IMR-90 (cell line): ENCODE results near the gene MTREX. TPM values are rescaled to one million over a fixed set of nuclear protein-coding genes. Genes with fewer than 3 reads are reported as not detected.
A peak's percentile ranks its signal among the peaks of the same experiment; 100 is the strongest.

Source experiments
- ATAC-seq: fragments of 200-7000 bp; cut with Tn5 transposase; 2 replicates; pipeline ENCODE4 v1.9.1; 2020; ENCODE audit warnings: low read depth, mild to moderate bottlenecking, moderate library complexity
- BruUV-seq: library from RNA; stranded (reverse); fragments of 400-500 nt; replicated peaks from 2 replicates; lab custom pipeline; 2021; lab: Mats Ljungman, UMichigan
- CTCF ChIA-PET: fragments of 300-600 bp; formaldehyde crosslinking; extraction: SDS; loops from one replicate; lab custom pipeline; 2021; ENCODE audit warnings: antibody characterized with exemption; lab: Yijun Ruan, JAX
- POLR2A ChIA-PET: fragments of 300-600 bp; sonication (Branson Sonifier 250); formaldehyde crosslinking; loops from one replicate; lab custom pipeline; 2022; ENCODE audit warnings: antibody characterized with exemption; ENCODE audit not compliant: unreplicated experiment; lab: Charles Lee
- DNase-seq: peaks from one replicate; pipeline ENCODE4 v3.0.0; 2013
- H2AFZ ChIP-seq: replicated peaks from 2 replicates; pipeline ENCODE3; 2013; ENCODE audit warnings: low read length, mild to moderate bottlenecking; ENCODE audit not compliant: poor library complexity
- H2AK5ac ChIP-seq: 2 replicates; pipeline ENCODE4 v1.6.1; 2013; ENCODE audit warnings: low read depth, low read length, inconsistent platforms
- H2AK9ac ChIP-seq: replicated peaks from 2 replicates; pipeline ENCODE3; 2013; ENCODE audit warnings: mild to moderate bottlenecking, low read depth, low read length, moderate library complexity; ENCODE audit not compliant: poor library complexity
- H2BK120ac ChIP-seq: 2 replicates; pipeline ENCODE4 v1.6.1; 2013; ENCODE audit warnings: low read depth, low read length, inconsistent platforms
- H2BK15ac ChIP-seq: 3 replicates; pipeline ENCODE4 v1.6.1; 2013; ENCODE audit warnings: low read depth, low read length, inconsistent platforms
- H2BK20ac ChIP-seq: 2 replicates; pipeline ENCODE4 v1.6.1; 2013; ENCODE audit warnings: low read depth, mild to moderate bottlenecking, inconsistent platforms, low read length, moderate library complexity
- H2BK5ac ChIP-seq: 2 replicates; pipeline ENCODE4 v1.6.1; 2013; ENCODE audit warnings: mild to moderate bottlenecking, low read depth, low read length, inconsistent platforms; ENCODE audit not compliant: poor library complexity, severe bottlenecking
- H3K14ac ChIP-seq: replicated peaks from 2 replicates; pipeline ENCODE4 v1.6.1; 2013; ENCODE audit warnings: low read depth, low read length, inconsistent platforms
- H3K18ac ChIP-seq: 2 replicates; pipeline ENCODE4 v1.6.1; 2013; ENCODE audit warnings: low read depth, low read length, control low read depth
- H3K23ac ChIP-seq: 2 replicates; pipeline ENCODE4 v1.6.1; 2013; ENCODE audit warnings: low read depth, low read length, inconsistent platforms
- H3K27ac ChIP-seq: 2 replicates; pipeline ENCODE4 v1.5.1; 2013; ENCODE audit warnings: mild to moderate bottlenecking, control low read depth, low read length; ENCODE audit not compliant: insufficient read depth
- H3K27me3 ChIP-seq: 2 replicates; pipeline ENCODE4 v1.6.1; 2013; ENCODE audit warnings: low read length; ENCODE audit not compliant: control insufficient read depth, insufficient read depth
- H3K36me3 ChIP-seq: 2 replicates; pipeline ENCODE4 v1.6.1; 2013; ENCODE audit warnings: low read length, mixed read lengths; ENCODE audit not compliant: control insufficient read depth, insufficient read depth
- H3K4ac ChIP-seq: 2 replicates; pipeline ENCODE4 v1.6.1; 2013; ENCODE audit warnings: low read depth, low read length, inconsistent platforms
- H3K4me1 ChIP-seq: 2 replicates; pipeline ENCODE4 v1.6.1; 2013; ENCODE audit warnings: low read length, mixed read lengths; ENCODE audit not compliant: control insufficient read depth, insufficient read depth
- H3K4me2 ChIP-seq: 2 replicates; pipeline ENCODE4 v1.6.1; 2013; ENCODE audit warnings: low read depth, mild to moderate bottlenecking, control low read depth, low read length, moderate library complexity
- H3K4me3 ChIP-seq: 2 replicates; pipeline ENCODE4 v1.5.1; 2013; ENCODE audit warnings: low read depth, mild to moderate bottlenecking, control low read depth, low read length, moderate library complexity; ENCODE audit not compliant: insufficient read depth
- H3K56ac ChIP-seq: 2 replicates; pipeline ENCODE4 v1.6.1; 2013; ENCODE audit warnings: low read length, inconsistent platforms; ENCODE audit not compliant: insufficient read depth; ENCODE audit errors: extremely low read depth
- H3K79me1 ChIP-seq, 2 experiments: 2 replicates each; pipeline ENCODE4 v1.6.1; 2013; ENCODE audit warnings: low read length in 2 of 2, inconsistent platforms in 1 of 2, low read depth in 1 of 2
- H3K9ac ChIP-seq: 2 replicates; pipeline ENCODE4 v1.6.1; 2013; ENCODE audit warnings: low read depth, low read length, control low read depth
- H3K9me1 ChIP-seq: 2 replicates; pipeline ENCODE4 v1.6.1; 2013; ENCODE audit warnings: low read length, inconsistent platforms; ENCODE audit not compliant: insufficient read depth
- H3K9me3 ChIP-seq: 2 replicates; pipeline ENCODE4 v1.6.1; 2013; ENCODE audit warnings: low read length; ENCODE audit not compliant: control insufficient read depth, insufficient read depth
- H4K20me1 ChIP-seq: 2 replicates; pipeline ENCODE4 v1.6.1; 2013; ENCODE audit warnings: low read length, inconsistent platforms; ENCODE audit not compliant: insufficient read depth
- H4K5ac ChIP-seq: 2 replicates; pipeline ENCODE4 v1.6.1; 2013; ENCODE audit warnings: mild to moderate bottlenecking, low read depth, low read length, control low read depth
- H4K8ac ChIP-seq, 2 experiments: 2 replicates each; pipeline ENCODE4 v1.6.1; 2013; ENCODE audit warnings: low read depth in 2 of 2, low read length in 2 of 2, control low read depth in 1 of 2, inconsistent platforms in 1 of 2
- H4K91ac ChIP-seq: 2 replicates; pipeline ENCODE4 v1.6.1; 2013; ENCODE audit warnings: low read depth, low read length, inconsistent platforms; ENCODE audit not compliant: insufficient read depth
- BHLHE40 ChIP-seq: fragments of 150-350 bp; IDR thresholded peaks from 2 replicates; pipeline ENCODE4 v1.6.1; 2016; ENCODE audit warnings: mild to moderate bottlenecking, low read depth, low read length
- CEBPB ChIP-seq: IDR thresholded peaks from 2 replicates; pipeline ENCODE4 v1.6.1; 2012; ENCODE audit warnings: low read depth, low read length, improper control_type of control experiment
- MAFK ChIP-seq: IDR thresholded peaks from 2 replicates; pipeline ENCODE4 v1.6.1; 2012; ENCODE audit warnings: low read depth, low read length, improper control_type of control experiment
- MAZ ChIP-seq: IDR thresholded peaks from 2 replicates; pipeline ENCODE4 v1.6.1; 2012; ENCODE audit warnings: low read depth, mild to moderate bottlenecking, low read length, improper control_type of control experiment, moderate library complexity, borderline replicate concordance
- MXI1 ChIP-seq: IDR thresholded peaks from 2 replicates; pipeline ENCODE4 v1.6.1; 2012; ENCODE audit warnings: low read depth, mild to moderate bottlenecking, low read length, moderate library complexity, borderline replicate concordance
- NFE2L2 ChIP-seq: fragments of 150-350 bp; IDR thresholded peaks from 2 replicates; pipeline ENCODE4 v1.6.1; 2016; ENCODE audit warnings: low read depth, mild to moderate bottlenecking, low read length
- RAD21 ChIP-seq: IDR thresholded peaks from 2 replicates; pipeline ENCODE4 v1.6.1; 2012; ENCODE audit warnings: low read length, improper control_type of control experiment
- RCOR1 ChIP-seq: IDR thresholded peaks from 2 replicates; pipeline ENCODE4 v1.6.1; 2012; ENCODE audit warnings: mild to moderate bottlenecking, low read length, improper control_type of control experiment; ENCODE audit not compliant: insufficient replicate concordance
- RFX5 ChIP-seq: IDR thresholded peaks from 2 replicates; pipeline ENCODE4 v1.8.0; 2012; ENCODE audit warnings: low read depth, mild to moderate bottlenecking, low read length, moderate library complexity
- USF2 ChIP-seq: fragments of 150-350 bp; IDR thresholded peaks from 2 replicates; pipeline ENCODE4 v1.6.1; 2017; ENCODE audit warnings: mild to moderate bottlenecking, antibody characterized with exemption, low read length, low read depth
- WGBS, 2 experiments: methylation state at CpG; one replicate each; pipeline versions ENCODE4 v1.1.5 to v1.1.7; 2013; ENCODE audit warnings: missing lambda C conversion rate in 2 of 2; ENCODE audit not compliant: insufficient read length in 1 of 2; ENCODE audit errors: extremely low coverage in 2 of 2; 5-methylcytosine and 5-hydroxymethylcytosine counted together
- dilution Hi-C: fragments of 300-500 bp; cut with HindIII; formaldehyde crosslinking; loops from one replicate; pipeline ENCODE4 v1.14.3; 2018; ENCODE audit warnings: low sequenced_read_pairs; ENCODE audit not compliant: unreplicated experiment
- in situ Hi-C: fragments of 300-500 bp; cut with MboI; formaldehyde crosslinking; loops from 3 replicates; pipeline ENCODE4 v1.14.3; 2019; ENCODE audit warnings: low sequenced_read_pairs, inconsistent platforms, mixed read lengths
- intact Hi-C: fragments of 100-400 bp; cut with micrococcal nuclease; formaldehyde crosslinking; loops from 2 replicates; pipeline ENCODE4 v1.10.0; 2022
- polyA plus RNA-seq, 3 experiments: library from polyadenylated mRNA; depleted of rRNA; stranded (reverse); fragments of >200 nt; gene quantifications; 2 replicates each; pipeline ENCODE4 v1.2.3, GENCODE V29; 2012; ENCODE audit warnings: low replicate concordance in 1 of 3
- total RNA-seq: library from RNA; depleted of rRNA; stranded (reverse); fragments of >200 nt; gene quantifications from 2 replicates; pipeline ENCODE4 v1.2.3, GENCODE V29; 2012
- TF ChIP-seq, protein P1 (sequence below): fragments of 150-350 bp; IDR thresholded peaks from 2 replicates; pipeline ENCODE4 v1.6.1; 2016; ENCODE audit warnings: low read depth, mild to moderate bottlenecking, low read length, moderate library complexity, borderline replicate concordance

The MTREX gene
- total and polyA plus RNA-seq, 2 of the 4 experiments (the other 2 are of a cell fraction) = 22.1 to 33.2 TPM

DNA sequence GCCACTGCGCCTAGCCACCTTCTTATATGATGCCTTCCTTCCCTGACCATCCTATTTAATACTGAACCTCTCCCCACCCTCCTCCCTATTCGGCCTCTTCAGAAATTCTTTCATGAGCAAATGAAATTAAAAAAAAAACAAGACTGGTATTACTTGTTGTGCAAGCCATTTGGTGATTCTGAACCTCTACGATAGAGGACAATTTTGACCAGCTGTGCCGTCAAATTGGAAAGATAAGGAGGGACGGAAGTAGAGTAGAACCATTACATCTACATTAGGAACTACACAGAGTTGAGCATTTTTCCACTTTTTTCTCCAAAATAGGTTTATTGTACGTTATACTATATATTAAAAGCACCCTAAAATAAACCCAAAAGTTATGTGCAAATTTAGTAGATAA lies 3.2 kb upstream of the MTREX start (continued):
- TF ChIP-seq USF2 = no peak
- no peak for TF ChIP-seq MXI1
- no peak for TF ChIP-seq RFX5

GRCh38 chr5:55305345-55305744 lies 2.4 kb upstream of the MTREX start:
- dilution Hi-C loops (no loop called here), in situ Hi-C loops (no loop called here), intact Hi-C loops (loop anchor here (5.0 kb wide), 1 partner anchor 133 kb away; the partner anchor contains the start of gene CDC20B)
- H3K56ac ChIP-seq = no peak overlapping the region
- H2BK5ac ChIP-seq = peak overlapping the region; percentile 27
- peaks cover 6% of the 10 kb centered on the region for H3K36me3 ChIP-seq
- H4K20me1 ChIP-seq = peaks cover 7% of the 10 kb centered on the region; the same call in 1 of the 2 replicates
- H3K18ac ChIP-seq = no peak overlapping the region
- BruUV-seq = no TSS peak
- H3K27ac ChIP-seq = no peak overlapping the region
- H3K4me1 ChIP-seq = peaks cover 3% of the 10 kb centered on the region
- no peak overlapping the region for H2AK9ac ChIP-seq
- DNase-seq (no peak), ATAC-seq (no peak)
- H3K9ac ChIP-seq = no peak overlapping the region
- no peak overlapping the region for H2AFZ ChIP-seq
- H3K79me1 ChIP-seq = peaks cover 10 to 38% of the 10 kb centered on the region in 2 experiments
- no peaks in the 10 kb centered on the region for H3K27me3 ChIP-seq
- CTCF ChIA-PET = no interaction called here
- peaks cover 2% of the 10 kb centered on the region; the same call in 1 of the 2 replicates for H3K9me1 ChIP-seq
- 84% methylated on average over 2 of the region's 4 CpGs; no CpG with 5 or more reads in 1 of the 2 experiments for WGBS, 2 experiments
- peak overlapping the region; percentile 56; the same call in 2 of the 3 replicates for H2BK15ac ChIP-seq
- peak overlapping the region; percentile 41; the same call in 1 of the 2 replicates for H2AK5ac ChIP-seq
- peak overlapping the region; percentile 9; the same call in 1 of the 2 replicates for H3K4me3 ChIP-seq
- H3K14ac ChIP-seq = peak overlapping the region; percentile 24; the same call in 1 of the 2 replicates
- POLR2A ChIA-PET = no interaction called here
- peak overlapping the region; percentile 4; the same call in 1 of the 2 replicates for H2BK20ac ChIP-seq
- peak overlapping the region; percentile 3; the same call in 1 of the 2 replicates for H3K4ac ChIP-seq
- H3K23ac ChIP-seq = peak overlapping the region; percentile 58
- peak overlapping the region; percentile 63; the same call in 1 of the 2 replicates for H4K5ac ChIP-seq
- peak overlapping the region; percentile 30; the same call in 1 of the 2 replicates for H4K91ac ChIP-seq
- H3K4me2 ChIP-seq = peak overlapping the region; percentile 91
- peaks cover 13% of the 10 kb centered on the region for H3K9me3 ChIP-seq
- H2BK120ac ChIP-seq = 0 out of 2 replicates have a peak overlapping the region, but pooled peaks have one; percentile 2
- peak overlapping the region in 1 of 2 experiments; percentile 35; a peak in 1 of 4 replicates for H4K8ac ChIP-seq
- TF ChIP-seq, protein P1, sequence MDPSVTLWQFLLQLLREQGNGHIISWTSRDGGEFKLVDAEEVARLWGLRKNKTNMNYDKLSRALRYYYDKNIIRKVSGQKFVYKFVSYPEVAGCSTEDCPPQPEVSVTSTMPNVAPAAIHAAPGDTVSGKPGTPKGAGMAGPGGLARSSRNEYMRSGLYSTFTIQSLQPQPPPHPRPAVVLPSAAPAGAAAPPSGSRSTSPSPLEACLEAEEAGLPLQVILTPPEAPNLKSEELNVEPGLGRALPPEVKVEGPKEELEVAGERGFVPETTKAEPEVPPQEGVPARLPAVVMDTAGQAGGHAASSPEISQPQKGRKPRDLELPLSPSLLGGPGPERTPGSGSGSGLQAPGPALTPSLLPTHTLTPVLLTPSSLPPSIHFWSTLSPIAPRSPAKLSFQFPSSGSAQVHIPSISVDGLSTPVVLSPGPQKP = no peak
- TF ChIP-seq BHLHE40 (no peak), MAFK (no peak), RAD21 (no peak), RFX5 (no peak), NFE2L2 (no peak), USF2 (no peak), CEBPB (no peak), MAZ (no peak), RCOR1 (no peak)
